GM12864 (cell line): ENCODE measurements around the gene SAE1.

Experiments used
- DNase-seq: peaks from one replicate; pipeline ENCODE4 v3.0.0-alpha.2; 2011; ENCODE audit warnings: low read depth
- H3K4me3 ChIP-seq: 2 replicates; pipeline ENCODE4 v1.5.1; 2011; ENCODE audit warnings: mild to moderate bottlenecking, low read depth, low read length, control low read depth
- TF ChIP-seq, protein P1 (sequence below): IDR thresholded peaks from 2 replicates; pipeline ENCODE4 v1.5.1; 2011; ENCODE audit warnings: low read depth, mild to moderate bottlenecking, moderate library complexity, low read length, control low read depth, inconsistent platforms; ENCODE audit errors: missing control alignments

Gene SAE1

DNA sequence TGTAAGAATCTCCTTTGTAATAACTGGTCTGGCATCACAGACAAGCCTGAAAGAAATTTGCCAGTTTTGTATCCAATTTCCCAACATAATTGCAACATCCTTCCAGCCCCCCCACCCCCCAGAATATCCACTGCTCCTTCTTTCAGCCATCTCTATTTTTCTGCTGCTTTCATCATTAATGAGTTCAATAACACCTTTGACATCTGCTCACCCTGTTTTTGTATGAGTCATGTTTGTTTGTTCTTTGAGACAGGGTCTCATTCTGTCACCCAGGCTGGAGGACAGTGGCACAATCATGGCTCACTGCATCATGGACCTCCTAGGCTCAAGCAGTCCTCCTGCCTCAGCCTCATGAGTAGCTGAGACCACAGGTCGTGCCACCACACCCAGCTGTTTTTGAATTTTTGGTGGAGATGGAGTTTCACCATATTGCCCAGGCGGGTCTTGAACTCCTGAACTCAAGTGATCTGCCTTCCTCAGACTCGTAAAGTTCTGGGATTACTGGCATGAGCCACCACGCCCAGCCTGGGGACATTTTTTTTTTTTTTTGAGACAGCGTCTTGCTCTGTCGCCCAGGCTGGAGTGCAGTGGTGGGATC is 10.1 kb upstream of the SAE1 start:
- no peak for DNase-seq
- H3K4me3 ChIP-seq, result no peak overlapping the region
- TF ChIP-seq, protein P1, sequence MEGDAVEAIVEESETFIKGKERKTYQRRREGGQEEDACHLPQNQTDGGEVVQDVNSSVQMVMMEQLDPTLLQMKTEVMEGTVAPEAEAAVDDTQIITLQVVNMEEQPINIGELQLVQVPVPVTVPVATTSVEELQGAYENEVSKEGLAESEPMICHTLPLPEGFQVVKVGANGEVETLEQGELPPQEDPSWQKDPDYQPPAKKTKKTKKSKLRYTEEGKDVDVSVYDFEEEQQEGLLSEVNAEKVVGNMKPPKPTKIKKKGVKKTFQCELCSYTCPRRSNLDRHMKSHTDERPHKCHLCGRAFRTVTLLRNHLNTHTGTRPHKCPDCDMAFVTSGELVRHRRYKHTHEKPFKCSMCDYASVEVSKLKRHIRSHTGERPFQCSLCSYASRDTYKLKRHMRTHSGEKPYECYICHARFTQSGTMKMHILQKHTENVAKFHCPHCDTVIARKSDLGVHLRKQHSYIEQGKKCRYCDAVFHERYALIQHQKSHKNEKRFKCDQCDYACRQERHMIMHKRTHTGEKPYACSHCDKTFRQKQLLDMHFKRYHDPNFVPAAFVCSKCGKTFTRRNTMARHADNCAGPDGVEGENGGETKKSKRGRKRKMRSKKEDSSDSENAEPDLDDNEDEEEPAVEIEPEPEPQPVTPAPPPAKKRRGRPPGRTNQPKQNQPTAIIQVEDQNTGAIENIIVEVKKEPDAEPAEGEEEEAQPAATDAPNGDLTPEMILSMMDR, result no peak

DNA sequence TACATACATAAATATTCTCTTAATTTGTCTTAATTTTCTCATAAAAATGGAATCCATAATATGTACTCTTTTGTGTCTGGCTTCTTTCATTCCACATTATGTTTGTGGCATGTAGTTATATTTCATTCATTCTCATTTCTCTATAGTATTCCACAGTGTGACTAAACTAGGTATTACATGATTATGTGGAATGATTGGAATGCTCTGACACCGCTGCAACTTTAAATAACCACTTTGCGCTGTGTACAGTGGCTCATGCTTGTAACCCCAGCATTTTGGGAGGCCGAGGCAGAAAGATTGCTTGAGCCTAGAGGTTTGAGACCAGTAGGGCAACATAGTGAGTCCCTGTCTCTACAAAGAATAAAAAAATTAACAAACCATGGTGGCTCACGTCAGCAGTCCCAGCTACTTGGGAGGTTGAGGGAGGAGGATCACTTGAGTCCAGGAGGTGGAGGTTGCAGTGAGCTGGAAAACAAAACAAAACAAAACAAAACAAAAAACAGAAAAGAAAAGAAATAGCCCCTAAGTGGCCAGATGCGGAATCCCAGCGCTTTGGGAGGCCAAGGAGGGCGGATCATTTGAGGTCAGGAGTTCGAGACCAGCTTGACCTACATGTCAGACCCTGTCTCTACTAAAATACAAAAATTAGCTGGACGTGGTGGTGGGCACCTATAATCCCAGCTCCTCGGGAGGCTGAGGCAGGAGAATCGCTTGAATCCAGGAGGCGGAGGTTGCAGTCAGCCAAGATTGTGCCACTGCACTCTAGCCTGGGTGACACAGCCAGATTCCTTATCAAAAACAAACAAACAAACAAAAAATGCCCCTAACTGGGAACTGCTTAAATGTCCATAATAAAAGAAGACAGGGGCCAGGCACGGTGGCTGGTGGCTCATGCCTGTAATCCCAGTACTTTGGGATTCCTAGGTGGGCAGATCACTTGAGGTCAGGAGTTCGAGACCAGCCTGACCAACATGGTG is 8.0 kb upstream of the SAE1 start:
- no peak for DNase-seq
- no peak overlapping the region for H3K4me3 ChIP-seq
- TF ChIP-seq, protein P1, result no peak

DNA sequence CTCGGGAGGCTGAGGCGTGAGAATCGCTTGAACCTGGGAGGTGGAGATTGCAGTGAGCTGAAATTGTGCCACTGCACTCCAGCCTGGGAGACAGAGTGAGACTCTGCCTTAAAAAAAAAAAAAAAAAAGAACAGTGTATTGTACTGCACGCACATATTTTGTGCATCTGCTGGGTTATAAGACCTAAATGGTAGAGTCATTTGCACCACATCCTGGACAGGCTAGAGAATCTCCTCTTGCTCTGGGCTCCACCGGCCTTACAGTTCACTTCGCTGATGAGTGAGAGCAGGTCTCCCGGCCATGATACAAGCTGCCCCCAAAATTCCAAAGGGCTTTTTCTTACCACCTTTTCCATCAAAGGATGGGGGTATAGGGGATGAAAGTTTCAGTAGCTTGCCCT is 7.2 kb upstream of the SAE1 start:
- TF ChIP-seq, protein P1, result no peak
- H3K4me3 ChIP-seq, result no peak overlapping the region
- no peak for DNase-seq

DNA sequence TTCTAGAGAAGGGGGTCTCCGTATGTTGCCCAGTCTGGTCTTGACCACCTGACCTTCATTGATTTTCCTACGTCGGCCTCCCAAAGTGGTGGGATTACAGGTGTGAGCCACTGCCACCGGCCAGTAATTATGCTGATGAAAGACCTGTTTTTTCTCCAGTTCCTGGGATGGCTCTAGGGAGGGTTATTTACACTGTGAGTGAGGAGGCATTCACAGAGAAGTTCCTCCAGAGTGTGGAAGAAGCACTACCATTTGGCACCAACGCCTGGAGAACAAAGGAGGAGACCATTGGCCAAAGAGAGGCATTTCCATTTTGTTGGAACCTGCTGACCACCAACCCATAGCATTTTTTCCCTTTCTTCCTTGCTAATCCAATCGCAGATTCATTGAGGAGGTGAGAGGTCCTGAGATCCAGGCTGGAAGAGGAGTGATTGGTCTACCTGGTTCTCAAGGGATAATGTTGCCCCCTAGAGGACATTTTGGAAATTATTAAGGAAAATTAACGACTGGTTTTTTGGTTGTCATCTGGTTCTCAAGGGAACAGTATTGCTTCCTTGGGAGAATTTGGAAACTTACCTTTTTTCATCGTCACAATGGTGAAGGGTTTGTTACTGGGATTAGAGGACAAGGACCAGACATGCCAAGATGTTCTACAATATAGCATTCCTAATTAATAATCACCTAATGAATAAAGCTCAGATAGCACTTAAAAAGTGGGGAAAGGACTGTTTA is 5.5 kb upstream of the SAE1 start:
- TF ChIP-seq, protein P1, result peak; percentile 58
- H3K4me3 ChIP-seq, result no peak overlapping the region
- no peak for DNase-seq

DNA sequence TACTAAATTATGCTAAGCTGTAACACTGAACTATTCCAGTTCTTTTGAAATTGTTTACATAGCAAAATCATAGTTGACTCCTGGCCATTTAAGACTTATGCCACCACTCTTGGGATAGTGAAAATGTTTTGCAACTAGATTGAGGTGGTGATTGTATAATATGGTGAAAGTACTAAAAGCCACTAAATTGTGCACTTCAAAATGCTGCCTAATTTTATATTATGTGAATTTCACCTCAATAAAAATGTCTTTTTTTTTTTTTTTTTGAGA is 5.0 kb upstream of the SAE1 start:
- no peak overlapping the region for H3K4me3 ChIP-seq
- TF ChIP-seq, protein P1, result no peak
- DNase-seq, result no peak

DNA sequence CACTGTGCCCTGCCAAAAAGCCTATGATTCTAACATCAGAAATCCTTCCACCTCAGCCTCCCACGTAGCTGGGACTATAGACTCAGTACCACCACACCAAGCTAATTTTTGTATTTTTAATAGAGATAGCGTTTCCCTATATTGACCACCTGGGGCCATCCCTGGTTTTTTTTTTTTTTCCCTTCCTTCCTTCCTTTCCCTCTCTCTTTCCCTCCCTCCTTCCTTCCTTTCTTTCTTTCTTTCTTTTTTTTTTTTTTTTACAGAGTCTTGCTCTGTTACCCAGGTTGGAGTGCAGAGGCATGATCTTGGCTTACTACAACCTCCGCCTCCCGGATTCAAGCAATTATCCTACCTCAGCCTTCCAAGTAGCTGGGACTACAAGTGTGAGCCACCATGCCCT is 1.1 kb upstream of the SAE1 start:
- DNase-seq, result no peak
- no peak overlapping the region for H3K4me3 ChIP-seq
- TF ChIP-seq, protein P1, result no peak
